ENCODE measurements around the gene ZBTB40. TPM values are rescaled to one million over a fixed set of nuclear protein-coding genes. Genes with fewer than 3 reads are reported as not detected.

ZBTB40 gene
- total and polyA plus RNA-seq, 2 of the 13 experiments (the other 11 are each of a cell fraction or from before 2014, with no cell fraction given): 8.8 to 16.5 TPM

DNA sequence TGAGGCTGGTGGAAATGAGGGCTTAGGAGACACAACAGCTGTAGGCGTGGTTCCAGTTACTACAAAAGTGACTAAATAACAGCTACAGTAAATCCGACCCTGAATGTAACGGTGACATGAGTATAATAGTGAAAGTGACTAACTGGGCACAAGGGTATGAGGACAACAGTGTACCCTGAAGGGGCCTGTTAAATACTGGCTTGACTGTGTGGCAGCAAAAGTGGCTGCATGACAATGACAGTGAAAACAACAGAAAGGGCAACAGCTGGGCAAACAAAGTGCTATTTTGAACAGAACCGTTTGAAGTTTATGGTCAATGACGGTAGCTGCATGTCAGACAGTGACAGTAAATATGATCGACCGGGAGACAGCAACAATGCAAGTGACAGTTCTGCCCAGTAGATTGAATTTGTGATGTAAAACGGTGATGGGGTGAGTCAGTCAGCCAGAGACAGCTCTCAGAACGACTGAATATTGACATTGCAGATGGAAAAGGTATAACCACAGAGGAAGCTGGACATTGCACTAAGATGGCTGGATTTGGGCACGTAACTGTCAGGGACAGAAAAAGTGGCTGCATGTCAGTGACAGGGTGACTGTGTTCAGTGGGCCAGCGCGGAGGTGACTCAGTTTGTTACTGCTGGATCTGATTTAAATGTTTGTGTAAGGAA, 1.2 kb upstream of the ZBTB40 start (continued):
- TF ChIP-seq FOXJ3 (CRISPR knock-in tag; IDR thresholded peaks at IDR 0.05; ENCODE audit: borderline replicate concordance) (no peak), ATM (IDR thresholded peaks at IDR 0.05; ENCODE audit: borderline replicate concordance) (no peak), STAG1 (CRISPR knock-in tag; IDR thresholded peaks at IDR 0.05) (no peak), RXRB (CRISPR knock-in tag; IDR thresholded peaks at IDR 0.05; ENCODE audit: borderline replicate concordance) (no peak), ZNF44 (CRISPR knock-in tag; IDR thresholded peaks at IDR 0.05) (no peak), XBP1 (CRISPR knock-in tag; IDR thresholded peaks at IDR 0.05) (no peak), KMT2A (CRISPR knock-in tag; IDR thresholded peaks at IDR 0.05) (no peak), NR2F6 (IDR thresholded peaks at IDR 0.05) (peak; percentile 23; the same call in 1 of the 2 replicates), NR2F6 (CRISPR knock-in tag; IDR thresholded peaks at IDR 0.05) (peak; percentile 45; the same call in 1 of the 2 replicates), GPN1 (CRISPR knock-in tag; IDR thresholded peaks at IDR 0.05; ENCODE audit: borderline replicate concordance) (no peak), NFRKB (IDR thresholded peaks at IDR 0.05) (no peak), JUN (CRISPR knock-in tag; IDR thresholded peaks at IDR 0.05) (no peak), ZNF282 (IDR thresholded peaks at IDR 0.05; ENCODE audit: partially characterized antibody) (no peak), ZNF513 (CRISPR knock-in tag; conservative IDR thresholded peaks at IDR 0.05) (no peak), SRSF9 (IDR thresholded peaks at IDR 0.05; ENCODE audit: borderline replicate concordance, insufficient read depth, low read depth, low read length, poor library complexity, severe bottlenecking) (no peak), RBM39 (IDR thresholded peaks at IDR 0.05; ENCODE audit: low read depth, low read length, poor library complexity, severe bottlenecking) (no peak), MTF1 (CRISPR knock-in tag; IDR thresholded peaks at IDR 0.05) (no peak), THYN1 (CRISPR knock-in tag; IDR thresholded peaks at IDR 0.05; ENCODE audit: borderline replicate concordance, low read depth) (no peak), ZNF296 (CRISPR knock-in tag; conservative IDR thresholded peaks at IDR 0.05) (no peak), PHF21A (CRISPR knock-in tag; IDR thresholded peaks at IDR 0.05) (peak; percentile 31; the same call in 1 of the 2 replicates), ZSCAN30 (CRISPR knock-in tag; IDR thresholded peaks at IDR 0.05) (no peak), HNRNPK (IDR thresholded peaks at IDR 0.05; ENCODE audit: low read depth, low read length, poor library complexity, severe bottlenecking) (no peak), ZNF878 (CRISPR knock-in tag; IDR thresholded peaks at IDR 0.05) (no peak), SNAI1 (CRISPR knock-in tag; IDR thresholded peaks at IDR 0.05; ENCODE audit: borderline replicate concordance) (no peak), SMARCE1 (IDR thresholded peaks at IDR 0.05; ENCODE audit: borderline replicate concordance) (no peak)
- TF ChIP-seq, protein P1, sequence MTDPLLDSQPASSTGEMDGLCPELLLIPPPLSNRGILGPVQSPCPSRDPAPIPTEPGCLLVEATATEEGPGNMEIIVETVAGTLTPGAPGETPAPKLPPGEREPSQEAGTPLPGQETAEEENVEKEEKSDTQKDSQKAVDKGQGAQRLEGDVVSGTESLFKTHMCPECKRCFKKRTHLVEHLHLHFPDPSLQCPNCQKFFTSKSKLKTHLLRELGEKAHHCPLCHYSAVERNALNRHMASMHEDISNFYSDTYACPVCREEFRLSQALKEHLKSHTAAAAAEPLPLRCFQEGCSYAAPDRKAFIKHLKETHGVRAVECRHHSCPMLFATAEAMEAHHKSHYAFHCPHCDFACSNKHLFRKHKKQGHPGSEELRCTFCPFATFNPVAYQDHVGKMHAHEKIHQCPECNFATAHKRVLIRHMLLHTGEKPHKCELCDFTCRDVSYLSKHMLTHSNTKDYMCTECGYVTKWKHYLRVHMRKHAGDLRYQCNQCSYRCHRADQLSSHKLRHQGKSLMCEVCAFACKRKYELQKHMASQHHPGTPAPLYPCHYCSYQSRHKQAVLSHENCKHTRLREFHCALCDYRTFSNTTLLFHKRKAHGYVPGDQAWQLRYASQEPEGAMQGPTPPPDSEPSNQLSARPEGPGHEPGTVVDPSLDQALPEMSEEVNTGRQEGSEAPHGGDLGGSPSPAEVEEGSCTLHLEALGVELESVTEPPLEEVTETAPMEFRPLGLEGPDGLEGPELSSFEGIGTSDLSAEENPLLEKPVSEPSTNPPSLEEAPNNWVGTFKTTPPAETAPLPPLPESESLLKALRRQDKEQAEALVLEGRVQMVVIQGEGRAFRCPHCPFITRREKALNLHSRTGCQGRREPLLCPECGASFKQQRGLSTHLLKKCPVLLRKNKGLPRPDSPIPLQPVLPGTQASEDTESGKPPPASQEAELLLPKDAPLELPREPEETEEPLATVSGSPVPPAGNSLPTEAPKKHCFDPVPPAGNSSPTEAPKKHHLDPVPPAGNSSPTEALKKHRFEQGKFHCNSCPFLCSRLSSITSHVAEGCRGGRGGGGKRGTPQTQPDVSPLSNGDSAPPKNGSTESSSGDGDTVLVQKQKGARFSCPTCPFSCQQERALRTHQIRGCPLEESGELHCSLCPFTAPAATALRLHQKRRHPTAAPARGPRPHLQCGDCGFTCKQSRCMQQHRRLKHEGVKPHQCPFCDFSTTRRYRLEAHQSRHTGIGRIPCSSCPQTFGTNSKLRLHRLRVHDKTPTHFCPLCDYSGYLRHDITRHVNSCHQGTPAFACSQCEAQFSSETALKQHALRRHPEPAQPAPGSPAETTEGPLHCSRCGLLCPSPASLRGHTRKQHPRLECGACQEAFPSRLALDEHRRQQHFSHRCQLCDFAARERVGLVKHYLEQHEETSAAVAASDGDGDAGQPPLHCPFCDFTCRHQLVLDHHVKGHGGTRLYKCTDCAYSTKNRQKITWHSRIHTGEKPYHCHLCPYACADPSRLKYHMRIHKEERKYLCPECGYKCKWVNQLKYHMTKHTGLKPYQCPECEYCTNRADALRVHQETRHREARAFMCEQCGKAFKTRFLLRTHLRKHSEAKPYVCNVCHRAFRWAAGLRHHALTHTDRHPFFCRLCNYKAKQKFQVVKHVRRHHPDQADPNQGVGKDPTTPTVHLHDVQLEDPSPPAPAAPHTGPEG (CRISPR knock-in tag; IDR thresholded peaks at IDR 0.05): no peak

Measured in HepG2 (cell line).